HCT116 (cell line): Measurements from ENCODE around the gene PBX1. TPM values are rescaled to one million over a fixed set of nuclear protein-coding genes. Genes with fewer than 3 reads are reported as not detected.

ENCODE experiments used
- ATAC-seq: fragments of 200-7000 bp; cut with Tn5 transposase; 2 replicates; pipeline ENCODE4 v1.9.1; 2020; ENCODE audit warnings: mild to moderate bottlenecking, moderate library complexity
- BruUV-seq: library from RNA; stranded (reverse); fragments of 400-500 nt; replicated peaks from 2 replicates; lab custom pipeline; 2021; lab: Mats Ljungman, UMichigan
- CTCF ChIA-PET: fragments of 300-600 bp; sonication (Branson Sonifier 250); formaldehyde crosslinking; loops from one replicate; lab custom pipeline; 2021; ENCODE audit warnings: antibody characterized with exemption; lab: Charles Lee
- POLR2A ChIA-PET: fragments of 300-600, 350-600 bp; sonication (Branson Sonifier 250); formaldehyde crosslinking; loops from one replicate; lab custom pipeline; 2021; ENCODE audit warnings: antibody characterized with exemption; lab: Charles Lee
- RAD21 ChIA-PET, 2 experiments: fragments of 300-600 bp; sonication (Branson Sonifier 250); formaldehyde crosslinking; loops; one replicate each; lab custom pipeline; 2023; ENCODE audit warnings: low total read pairs in 2 of 2; ENCODE audit not compliant: uncharacterized antibody in 2 of 2, unreplicated experiment in 2 of 2, low non-redundant PET in 1 of 2; lab: Charles Lee
- DNase-seq: peaks from one replicate; pipeline ENCODE4 v3.0.0-alpha.2; 2010; ENCODE audit warnings: low read depth, low spot score
- H2AFZ ChIP-seq: fragments of 200-600 bp; shearing (Covaris generic), sonication (generic); 2 replicates; pipeline ENCODE4 v1.6.1; 2017; ENCODE audit warnings: low read depth, mixed run types, mixed read lengths, antibody characterized with exemption, low read length; ENCODE audit not compliant: poor library complexity, severe bottlenecking
- H3K27ac ChIP-seq: 2 replicates; pipeline ENCODE4 v1.5.1; 2012; ENCODE audit warnings: low read depth, low read length
- H3K27me3 ChIP-seq: fragments of 200-600 bp; sonication (generic); 2 replicates; pipeline ENCODE4 v1.6.1; 2016; ENCODE audit warnings: mixed run types, low read length, mixed read lengths; ENCODE audit not compliant: insufficient read depth
- H3K36me3 ChIP-seq, 2 experiments: fragments of 200-500 bp in 1 of 2; fragments of 200-600 bp in 1 of 2; sonication (Bioruptor generic) in 1 of 2; sonication (generic) in 1 of 2; 2 replicates each; pipeline versions ENCODE4 v1.5.1 to v1.6.1; 2014 to 2016; ENCODE audit warnings: low read length in 2 of 2, inconsistent platforms in 1 of 2, mixed read lengths in 1 of 2, mixed run types in 1 of 2; ENCODE audit not compliant: insufficient read depth in 2 of 2, control insufficient read depth in 1 of 2
- H3K4me1 ChIP-seq, 2 experiments: fragments of 200-600 bp in 1 of 2; sonication (generic) in 1 of 2; 2 replicates each; pipeline versions ENCODE4 v1.5.1 to v1.6.1; 2012 to 2017; ENCODE audit warnings: low read length in 2 of 2, inconsistent platforms in 1 of 2, mild to moderate bottlenecking in 1 of 2, mixed read lengths in 1 of 2, mixed run types in 1 of 2, moderate library complexity in 1 of 2; ENCODE audit not compliant: insufficient read depth in 2 of 2, control insufficient read depth in 1 of 2
- H3K4me2 ChIP-seq: fragments of 200-600 bp; sonication (generic); 2 replicates; pipeline ENCODE4 v1.6.1; 2017; ENCODE audit warnings: mixed run types, low read length, mixed read lengths
- H3K4me3 ChIP-seq, 2 experiments: fragments of 200-600 bp in 1 of 2; sonication (generic) in 1 of 2; replicated peaks in 1 of 2; 2 replicates each; pipeline ENCODE4 v1.5.1; 2011 to 2016; ENCODE audit warnings: low read length in 2 of 2, control low read depth in 1 of 2, low read depth in 1 of 2, mild to moderate bottlenecking in 1 of 2, mixed read lengths in 1 of 2, mixed run types in 1 of 2
- H3K79me2 ChIP-seq: fragments of 200-600 bp; sonication (generic); 2 replicates; pipeline ENCODE4 v1.6.1; 2017; ENCODE audit warnings: mild to moderate bottlenecking, mixed run types, low read length, moderate library complexity, mixed read lengths; ENCODE audit not compliant: insufficient read depth
- H3K9ac ChIP-seq: fragments of 200-600 bp; sonication (generic); 2 replicates; pipeline ENCODE4 v1.6.1; 2016; ENCODE audit warnings: low read length, mixed read lengths
- H3K9me2 ChIP-seq: fragments of 200-600 bp; sonication (generic), shearing (Covaris generic); 2 replicates; pipeline ENCODE4 v1.6.1; 2017; ENCODE audit warnings: mixed run types, mild to moderate bottlenecking, moderate library complexity; ENCODE audit not compliant: insufficient read depth
- H3K9me3 ChIP-seq, 2 experiments: fragments of 200-500 bp in 1 of 2; fragments of 200-600 bp in 1 of 2; sonication (Bioruptor generic) in 1 of 2; sonication (generic) in 1 of 2; 2 replicates each; pipeline ENCODE4 v1.6.1; 2014 to 2017; ENCODE audit warnings: low read length in 2 of 2, mixed read lengths in 2 of 2, inconsistent platforms in 1 of 2, low read depth in 1 of 2, mild to moderate bottlenecking in 1 of 2, mixed run types in 1 of 2, moderate library complexity in 1 of 2; ENCODE audit not compliant: control insufficient read depth in 1 of 2, insufficient read depth in 1 of 2
- H4K20me1 ChIP-seq: fragments of 200-600 bp; sonication (generic), shearing (Covaris generic); 2 replicates; pipeline ENCODE4 v1.6.1; 2017; ENCODE audit warnings: mixed run types, mild to moderate bottlenecking, moderate library complexity; ENCODE audit not compliant: insufficient read depth
- ATF3 ChIP-seq: IDR thresholded peaks from 2 replicates; pipeline ENCODE4 v1.6.1; 2012
- CBX3 ChIP-seq: IDR thresholded peaks from 2 replicates; pipeline ENCODE4 v1.6.1; 2012; ENCODE audit warnings: low read depth
- EZH2phosphoT487 ChIP-seq: fragments of 200-600 bp; IDR thresholded peaks from 2 replicates; pipeline ENCODE4 v1.6.1; 2018; ENCODE audit warnings: antibody characterized with exemption, borderline replicate concordance
- MAX ChIP-seq: IDR thresholded peaks from 2 replicates; pipeline ENCODE4 v1.6.1; 2012
- POLR2A ChIP-seq: IDR thresholded peaks from 2 replicates; pipeline ENCODE4 v1.7.0; 2011; ENCODE audit warnings: borderline replicate concordance; ENCODE audit not compliant: insufficient read depth, insufficient read length; ENCODE audit errors: extremely low read depth
- REST ChIP-seq: IDR thresholded peaks from 2 replicates; pipeline ENCODE4 v1.6.1; 2012; ENCODE audit warnings: low read depth
- SIN3A ChIP-seq: IDR thresholded peaks from 2 replicates; pipeline ENCODE4 v1.6.1; 2012; ENCODE audit warnings: low read depth
- SP1 ChIP-seq: IDR thresholded peaks from 2 replicates; pipeline ENCODE4 v1.6.1; 2012; ENCODE audit warnings: low read depth
- TCF7L2 ChIP-seq: IDR thresholded peaks from 2 replicates; pipeline ENCODE4 v1.7.0; 2011; ENCODE audit warnings: borderline replicate concordance, inconsistent platforms; ENCODE audit not compliant: insufficient read depth, insufficient read length; ENCODE audit errors: extremely low read depth
- ZFX ChIP-seq: fragments of 450-650 bp; IDR thresholded peaks from 2 replicates; pipeline ENCODE4 v1.6.1; 2017
- intact Hi-C: fragments of 100-400 bp; cut with micrococcal nuclease; formaldehyde crosslinking; loops from 2 replicates; pipeline ENCODE4 v1.10.0; 2022
- total RNA-seq: library from RNA; stranded (reverse); gene quantifications from one replicate; pipeline ENCODE4 v1.2.1, GENCODE V29; 2021; ENCODE audit not compliant: unreplicated experiment

PBX1 gene
- total RNA-seq, 1 experiment from 2014 or later: 29.6 TPM

GRCh38 chr1:164702664-164703063 lies 143.7 kb downstream of the PBX1 start:
- H3K4me1 ChIP-seq: peaks cover 3 to 23% of the 10 kb centered on the region in 2 experiments
- ATAC-seq: no peak
- no peaks in the 10 kb centered on the region for H3K79me2 ChIP-seq
- DNase-seq: no peak
- no peaks in the 10 kb centered on the region for H3K9me2 ChIP-seq
- no peaks in the 10 kb centered on the region for H3K27me3 ChIP-seq
- no peak overlapping the region for H3K9ac ChIP-seq
- ChIA-PET POLR2A (no interaction called here), CTCF (no interaction called here), RAD21 (no interaction called here)
- no TSS peak for BruUV-seq
- H2AFZ ChIP-seq: no peak overlapping the region
- H3K4me2 ChIP-seq: no peak overlapping the region
- intact Hi-C loops: no loop called here
- no peaks in the 10 kb centered on the region for H3K9me3 ChIP-seq
- TF ChIP-seq MAX: no peak
- no peak for TF ChIP-seq TCF7L2
- no peak for TF ChIP-seq REST
- TF ChIP-seq ATF3: no peak
- no peak for TF ChIP-seq SIN3A
- no peak for TF ChIP-seq CBX3
- no peak for TF ChIP-seq SP1
- no peak for TF ChIP-seq ZFX
- no peak for TF ChIP-seq POLR2A
- TF ChIP-seq EZH2phosphoT487: no peak
- no peaks in the 10 kb centered on the region for H4K20me1 ChIP-seq
- no peaks in the 10 kb centered on the region for H3K36me3 ChIP-seq
- no peak overlapping the region for H3K4me3 ChIP-seq
- H3K27ac ChIP-seq: no peak overlapping the region
